Measurements from ENCODE around the gene IGF2R.

DNA sequence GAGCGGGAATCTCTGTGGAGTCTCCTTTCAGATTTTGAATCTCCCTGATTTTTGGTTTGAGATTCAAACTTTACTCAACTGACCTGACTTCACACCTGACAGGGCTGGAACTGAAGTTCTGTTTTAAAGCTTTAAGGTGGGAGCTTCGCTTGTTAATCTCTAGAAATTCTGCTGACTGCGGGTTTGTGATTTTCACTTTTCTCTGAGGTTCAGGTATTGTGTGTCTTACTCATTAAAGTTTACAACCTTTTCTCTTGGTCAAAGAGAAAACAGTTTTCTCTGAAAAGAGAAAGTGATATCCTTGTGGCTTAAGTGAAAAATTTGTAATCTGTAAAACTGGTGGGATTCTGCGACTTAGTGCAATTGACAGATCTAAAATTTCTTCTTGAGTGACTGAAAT, 20.7 kb upstream of the IGF2R start:
- no peak for TF ChIP-seq CTCF (IDR thresholded peaks at IDR 0.05; ENCODE audit: low read depth, low read length)
- no peak for TF ChIP-seq EZH2phosphoT487 (IDR thresholded peaks at IDR 0.05; ENCODE audit: low read depth)
